ENCODE data around the gene RHNO1. TPM values are rescaled to one million over a fixed set of nuclear protein-coding genes. Genes with fewer than 3 reads are reported as not detected.
A peak's percentile ranks its signal among the peaks of the same experiment; 100 is the strongest.

RHNO1 gene
- total RNA-seq, 1 donor from 2014 or later, result 24.5 TPM

GRCh38 chr12:2853626-2854025 is 23.4 kb upstream of the RHNO1 start:
- no peak overlapping the region for H3K27ac Mint-ChIP-seq (ENCODE audit: unreplicated experiment)
- H3K27me3 Mint-ChIP-seq (ENCODE audit: unreplicated experiment), result no peaks in the 10 kb centered on the region
- TF ChIP-seq CTCF (IDR thresholded peaks at IDR 0.05), result peak; percentile 89
- no peak overlapping the region for H3K4me3 Mint-ChIP-seq (ENCODE audit: unreplicated experiment)
- peak; percentile 94 for DNase-seq (ENCODE audit: extremely low spot score, unreplicated experiment)
- H3K36me3 Mint-ChIP-seq (ENCODE audit: unreplicated experiment), result no peaks in the 10 kb centered on the region
- peaks cover 22% of the 10 kb centered on the region for H3K4me1 Mint-ChIP-seq (ENCODE audit: unreplicated experiment)
- no peaks in the 10 kb centered on the region for H3K9me3 Mint-ChIP-seq (ENCODE audit: unreplicated experiment)

GRCh38 chr12:2854669-2855453 is 22.2 kb upstream of the RHNO1 start:
- no peaks in the 10 kb centered on the region for H3K9me3 Mint-ChIP-seq (ENCODE audit: unreplicated experiment)
- no peak for DNase-seq (ENCODE audit: extremely low spot score, unreplicated experiment)
- H3K4me1 Mint-ChIP-seq (ENCODE audit: unreplicated experiment), result peaks cover 11% of the 10 kb centered on the region
- H3K4me3 Mint-ChIP-seq (ENCODE audit: unreplicated experiment), result no peak overlapping the region
- peaks cover 1% of the 10 kb centered on the region for H3K36me3 Mint-ChIP-seq (ENCODE audit: unreplicated experiment)
- no peak for TF ChIP-seq CTCF (IDR thresholded peaks at IDR 0.05)
- H3K27me3 Mint-ChIP-seq (ENCODE audit: unreplicated experiment), result no peaks in the 10 kb centered on the region
- no peak overlapping the region for H3K27ac Mint-ChIP-seq (ENCODE audit: unreplicated experiment)

- Mint-ChIP-seq H3K9me3 (ENCODE audit: unreplicated experiment) (no peaks in the 10 kb centered on the region), H3K27ac (ENCODE audit: unreplicated experiment) (no peak overlapping the region), H3K4me1 (ENCODE audit: unreplicated experiment) (peaks cover 6% of the 10 kb centered on the region), H3K36me3 (ENCODE audit: unreplicated experiment) (peaks cover 2% of the 10 kb centered on the region), H3K4me3 (ENCODE audit: unreplicated experiment) (no peak overlapping the region), H3K27me3 (ENCODE audit: unreplicated experiment) (no peaks in the 10 kb centered on the region)
- no peak for DNase-seq (ENCODE audit: extremely low spot score, unreplicated experiment)
- TF ChIP-seq CTCF (IDR thresholded peaks at IDR 0.05), result no peak
Measured at GRCh38 chr12:2855546-2855945, 21.5 kb upstream of the RHNO1 start.

- Mint-ChIP-seq H3K9me3 (ENCODE audit: unreplicated experiment) (no peaks in the 10 kb centered on the region), H3K4me3 (ENCODE audit: unreplicated experiment) (no peak overlapping the region), H3K27ac (ENCODE audit: unreplicated experiment) (no peak overlapping the region), H3K36me3 (ENCODE audit: unreplicated experiment) (peaks cover 2% of the 10 kb centered on the region), H3K27me3 (ENCODE audit: unreplicated experiment) (no peaks in the 10 kb centered on the region), H3K4me1 (ENCODE audit: unreplicated experiment) (peaks cover 6% of the 10 kb centered on the region)
- no peak for DNase-seq (ENCODE audit: extremely low spot score, unreplicated experiment)
- no peak for TF ChIP-seq CTCF (IDR thresholded peaks at IDR 0.05)
Measured at GRCh38 chr12:2856051-2856450, 21.0 kb upstream of the RHNO1 start.

GRCh38 chr12:2857021-2857431 is 20.0 kb upstream of the RHNO1 start, which contains the start of gene TEX52:
Gene TEX52, minus strand, starts transcription at chr12:2857039. Its CDS starts 13 bp downstream, at chr12:2857026.
- peaks cover 6% of the 10 kb centered on the region for H3K4me1 Mint-ChIP-seq (ENCODE audit: unreplicated experiment)

More at GRCh38 chr12:2857021-2857431, 20.0 kb upstream of the RHNO1 start, which contains the start of gene TEX52:
- H3K27me3 Mint-ChIP-seq (ENCODE audit: unreplicated experiment), result no peaks in the 10 kb centered on the region
- H3K27ac Mint-ChIP-seq (ENCODE audit: unreplicated experiment), result no peak within 1 kb of the TSS
- peaks cover 2% of the 10 kb centered on the region for H3K36me3 Mint-ChIP-seq (ENCODE audit: unreplicated experiment)
- no peaks in the 10 kb centered on the region for H3K9me3 Mint-ChIP-seq (ENCODE audit: unreplicated experiment)
- DNase-seq (ENCODE audit: extremely low spot score, unreplicated experiment), result no peak
- H3K4me3 Mint-ChIP-seq (ENCODE audit: unreplicated experiment), result no peak within 1 kb of the TSS
- TF ChIP-seq CTCF (IDR thresholded peaks at IDR 0.05), result no peak

Data from osteocyte (in vitro differentiated cells).